Stimulated activated CD4-positive, alpha-beta T cell treated with anti-CD3 and anti-CD28 coated beads, Interleukin-4, amount 100 ng/mL, for 1 hour (primary cell): Measurements from ENCODE around the gene VPS13D.
"Not testable (repeated sequence)": the region's sequence is repeated elsewhere in the genome, so short reads cannot be mapped to it uniquely, and the experiment has no call there.

Experiments used
- DNase-seq: peaks from one replicate; pipeline ENCODE4 v3.0.0-alpha.2; 2020

The VPS13D gene

DNA sequence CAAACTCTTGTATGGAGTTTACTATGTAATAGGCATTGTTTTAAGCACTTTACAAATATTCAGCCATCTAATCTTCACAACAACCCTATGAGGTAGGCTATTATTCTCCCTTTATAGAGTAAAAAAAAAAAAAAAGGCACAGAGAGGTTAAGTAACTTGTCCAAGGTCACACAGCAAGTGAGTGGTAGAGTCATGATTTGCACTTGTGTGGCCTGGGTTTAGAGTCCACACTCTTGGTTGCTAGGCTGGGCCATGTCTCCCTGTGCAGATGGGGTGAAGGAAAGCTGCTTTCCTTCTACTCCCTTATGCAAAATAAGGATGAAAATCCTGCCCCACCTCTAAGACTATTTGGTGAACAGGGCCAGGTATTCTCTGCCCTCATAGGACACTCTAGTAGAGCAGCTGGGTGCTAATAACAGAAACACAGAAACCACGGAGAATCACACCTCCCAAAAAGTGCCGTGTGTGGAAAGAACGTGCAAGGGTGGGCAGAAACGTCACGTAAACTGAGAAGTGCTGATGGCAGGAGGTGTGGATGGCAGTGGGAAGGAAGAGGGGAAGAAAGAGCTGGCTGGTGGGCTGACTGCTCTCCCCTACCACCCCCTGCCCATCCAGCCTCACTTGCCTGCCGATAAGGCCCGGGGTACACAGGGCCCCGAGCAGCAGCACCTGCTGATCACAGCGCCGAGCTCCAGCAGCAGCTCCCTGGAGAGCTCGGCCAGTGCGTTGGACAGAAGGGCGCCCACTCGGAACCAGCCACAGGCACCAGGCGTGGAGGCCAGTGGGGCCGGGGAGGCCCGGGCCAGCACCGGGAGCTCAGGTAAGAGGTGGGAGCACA, 28.3 kb upstream of the VPS13D start:
- DNase-seq = no peak

DNA sequence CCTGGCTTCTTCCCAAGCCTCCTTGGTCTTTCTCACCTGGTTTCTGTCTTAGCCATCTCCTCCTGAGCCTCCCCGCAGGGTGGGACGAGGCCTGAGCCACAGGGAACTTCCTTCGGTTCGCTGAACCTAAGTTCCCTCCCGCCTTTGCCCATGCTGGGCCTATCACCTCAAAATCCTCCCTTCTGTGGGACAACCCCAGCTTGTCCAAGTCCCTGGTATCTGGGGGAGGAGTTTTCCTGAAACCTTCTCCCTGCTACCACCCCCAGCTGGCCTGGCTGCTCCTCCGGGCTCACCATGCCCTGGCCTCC, 27.7 kb upstream of the VPS13D start:
- no peak for DNase-seq

DNA sequence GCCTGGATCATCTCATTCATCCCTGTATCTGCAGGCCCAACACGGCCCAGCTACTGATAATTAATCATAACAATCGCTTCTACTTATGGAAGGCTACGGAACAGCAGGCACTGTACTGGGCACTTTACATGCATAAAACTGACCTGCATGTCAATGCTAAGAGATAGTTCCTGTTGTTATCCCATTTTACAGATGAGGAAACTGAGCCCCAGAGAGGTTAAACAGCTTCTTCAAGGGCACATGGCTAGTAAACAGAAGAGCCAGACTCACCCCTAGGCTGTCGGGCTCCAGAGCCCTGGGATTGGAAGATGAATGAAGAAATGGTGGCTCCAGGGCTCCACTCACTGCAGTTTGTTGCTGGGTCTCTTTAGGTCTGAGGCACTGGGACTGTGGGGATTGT, 27.3 kb upstream of the VPS13D start:
- no peak for DNase-seq

DNA sequence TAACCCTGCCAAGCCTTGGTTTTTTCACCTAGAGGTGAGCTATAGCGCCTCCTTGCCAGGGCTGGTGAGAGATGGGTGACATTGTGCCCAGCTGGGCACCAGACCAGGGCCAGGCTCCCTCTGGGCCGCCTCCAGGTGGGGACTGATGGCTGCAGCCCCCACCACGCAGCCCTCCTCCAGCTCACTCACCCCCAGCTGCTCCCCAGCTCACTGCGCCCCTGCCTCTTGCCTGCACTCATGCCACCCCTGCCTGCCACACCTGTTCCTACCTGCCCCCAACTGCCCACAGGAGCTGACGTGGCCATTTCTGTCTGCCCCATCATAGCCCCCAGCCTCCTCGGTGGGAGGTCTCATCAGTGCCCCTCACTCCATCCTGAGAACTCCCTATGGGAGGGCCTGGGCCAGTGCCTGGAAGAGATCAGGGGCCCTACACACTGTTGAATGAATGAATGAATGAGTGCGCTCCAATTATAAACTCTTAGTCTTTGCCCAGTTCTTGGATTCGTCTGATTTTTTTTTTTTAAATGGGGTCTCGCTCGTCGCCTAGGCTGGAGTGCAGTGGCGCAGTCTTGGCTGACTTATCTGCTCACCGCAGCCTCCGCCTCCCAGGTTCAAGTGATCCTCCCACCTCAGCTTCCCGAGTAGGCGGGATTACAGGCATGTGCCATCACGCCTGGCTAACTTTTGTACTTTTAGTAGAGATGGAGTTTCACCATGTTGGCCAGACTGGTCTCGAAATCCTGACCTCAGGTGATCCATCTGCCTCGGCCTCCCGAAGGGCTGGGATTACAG, 26.4 kb upstream of the VPS13D start:
- no peak for DNase-seq

DNA sequence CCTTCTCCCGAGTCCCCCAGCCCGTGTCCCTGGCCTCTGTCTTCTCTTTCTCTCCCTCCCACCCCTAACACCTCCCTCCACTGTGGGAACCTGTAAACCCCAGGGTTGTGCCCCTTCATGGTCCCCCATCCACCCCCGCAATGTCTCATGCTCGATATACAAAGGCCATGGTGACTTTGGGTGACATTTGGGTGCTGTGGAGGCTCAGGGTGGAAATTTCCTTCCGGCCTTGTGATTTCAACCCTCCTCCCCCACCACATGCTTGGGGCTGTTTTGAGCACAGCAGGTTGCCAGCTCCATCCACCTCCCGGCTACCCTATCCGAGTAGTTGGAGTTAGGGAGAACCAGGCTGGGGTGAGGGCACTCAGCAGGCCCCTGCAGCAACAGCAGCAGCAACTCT, 25.7 kb upstream of the VPS13D start:
- DNase-seq = peak; percentile 49

DNA sequence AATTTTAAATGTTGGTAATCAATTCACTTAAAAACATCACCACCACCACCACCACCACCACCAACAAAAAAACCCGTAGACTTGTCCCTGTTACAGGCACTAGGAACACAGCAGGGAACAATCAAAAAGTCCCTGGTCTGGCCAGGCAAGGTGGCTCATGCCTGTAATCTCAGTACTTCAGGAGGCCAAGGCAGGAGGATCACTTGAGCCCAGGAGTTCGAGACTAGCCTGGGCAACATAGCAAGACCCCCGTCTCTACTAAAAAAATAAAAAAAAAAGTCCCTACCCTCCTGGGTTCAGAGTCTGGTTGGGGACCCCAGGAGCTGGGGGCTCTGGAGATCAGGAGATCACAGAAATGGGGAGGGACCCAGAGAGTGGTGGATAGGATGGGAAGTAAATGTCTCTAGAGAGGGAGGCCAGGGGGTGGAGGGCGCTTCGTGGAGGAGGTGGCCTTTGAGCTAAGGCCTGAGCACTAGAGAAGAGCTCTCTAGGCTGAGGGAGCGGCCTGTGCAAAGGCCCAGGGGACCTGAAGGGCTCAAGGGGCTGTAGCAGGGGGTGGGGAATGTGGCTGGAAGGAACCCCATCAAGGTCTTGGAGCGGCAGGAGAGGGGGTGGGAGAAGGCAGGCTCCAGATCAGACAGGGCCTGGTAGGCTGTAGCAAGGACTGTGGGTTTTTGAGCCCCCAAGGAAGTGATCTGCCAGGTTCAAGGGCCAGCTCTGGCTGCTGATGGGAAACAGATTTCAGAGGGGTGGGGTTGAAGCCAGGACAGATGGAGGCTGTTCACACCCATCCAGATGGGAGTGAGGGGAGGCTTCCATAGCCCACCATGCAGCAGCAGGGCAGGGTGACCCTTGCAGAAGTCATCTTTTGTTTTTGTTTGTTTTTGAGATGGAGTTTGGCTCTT, 24.8 kb upstream of the VPS13D start:
- no peak for DNase-seq

DNA sequence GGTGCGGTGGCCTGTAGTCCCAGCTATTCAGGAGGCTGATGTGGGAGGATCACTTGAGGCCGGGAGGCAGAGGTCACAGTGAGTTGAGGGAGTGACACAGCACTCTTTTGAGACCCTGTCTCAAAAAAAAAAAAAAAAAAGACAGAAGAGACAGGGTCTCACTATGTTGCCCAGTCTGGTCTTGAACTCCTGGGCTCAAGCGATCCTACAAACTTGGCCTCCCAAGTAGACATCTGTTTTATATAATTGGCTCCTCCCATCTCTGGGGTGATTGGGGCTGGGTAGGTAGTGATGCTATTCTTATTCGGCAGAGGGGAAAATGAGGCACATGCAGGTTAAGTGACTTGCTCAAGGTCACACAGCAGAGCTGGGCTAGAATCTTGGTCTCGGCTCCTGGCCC, 23.6 kb upstream of the VPS13D start:
- DNase-seq = no peak

DNA sequence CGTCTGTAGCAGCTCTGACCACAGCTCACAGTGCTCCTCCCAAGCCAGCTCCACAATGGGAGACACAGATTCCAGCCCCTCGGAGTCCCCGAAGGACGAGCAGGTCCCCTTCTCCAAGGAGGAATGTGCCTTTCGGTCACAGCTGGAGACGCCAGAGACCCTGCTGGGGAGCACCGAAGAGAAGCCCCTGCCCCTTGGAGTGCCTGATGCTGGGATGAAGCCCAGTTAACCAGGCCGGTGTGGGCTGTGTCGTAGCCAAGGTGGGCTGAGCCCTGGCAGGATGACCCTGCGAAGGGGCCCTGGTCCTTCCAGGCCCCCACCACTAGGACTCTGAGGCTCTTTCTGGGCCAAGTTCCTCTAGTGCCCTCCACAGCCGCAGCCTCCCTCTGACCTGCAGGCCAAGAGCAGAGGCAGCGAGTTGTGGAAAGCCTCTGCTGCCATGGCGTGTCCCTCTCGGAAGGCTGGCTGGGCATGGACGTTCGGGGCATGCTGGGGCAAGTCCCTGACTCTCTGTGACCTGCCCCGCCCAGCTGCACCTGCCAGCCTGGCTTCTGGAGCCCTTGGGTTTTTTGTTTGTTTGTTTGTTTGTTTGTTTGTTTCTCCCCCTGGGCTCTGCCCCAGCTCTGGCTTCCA, 22.9 kb upstream of the VPS13D start:
- DNase-seq = no peak

DNA sequence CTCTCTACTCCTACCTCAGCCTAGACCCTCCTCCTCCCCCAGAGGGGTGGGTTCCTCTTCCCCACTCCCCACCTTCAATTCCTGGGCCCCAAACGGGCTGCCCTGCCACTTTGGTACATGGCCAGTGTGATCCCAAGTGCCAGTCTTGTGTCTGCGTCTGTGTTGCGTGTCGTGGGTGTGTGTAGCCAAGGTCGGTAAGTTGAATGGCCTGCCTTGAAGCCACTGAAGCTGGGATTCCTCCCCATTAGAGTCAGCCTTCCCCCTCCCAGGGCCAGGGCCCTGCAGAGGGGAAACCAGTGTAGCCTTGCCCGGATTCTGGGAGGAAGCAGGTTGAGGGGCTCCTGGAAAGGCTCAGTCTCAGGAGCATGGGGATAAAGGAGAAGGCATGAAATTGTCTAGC, 21.6 kb upstream of the VPS13D start:
- no peak for DNase-seq

DNA sequence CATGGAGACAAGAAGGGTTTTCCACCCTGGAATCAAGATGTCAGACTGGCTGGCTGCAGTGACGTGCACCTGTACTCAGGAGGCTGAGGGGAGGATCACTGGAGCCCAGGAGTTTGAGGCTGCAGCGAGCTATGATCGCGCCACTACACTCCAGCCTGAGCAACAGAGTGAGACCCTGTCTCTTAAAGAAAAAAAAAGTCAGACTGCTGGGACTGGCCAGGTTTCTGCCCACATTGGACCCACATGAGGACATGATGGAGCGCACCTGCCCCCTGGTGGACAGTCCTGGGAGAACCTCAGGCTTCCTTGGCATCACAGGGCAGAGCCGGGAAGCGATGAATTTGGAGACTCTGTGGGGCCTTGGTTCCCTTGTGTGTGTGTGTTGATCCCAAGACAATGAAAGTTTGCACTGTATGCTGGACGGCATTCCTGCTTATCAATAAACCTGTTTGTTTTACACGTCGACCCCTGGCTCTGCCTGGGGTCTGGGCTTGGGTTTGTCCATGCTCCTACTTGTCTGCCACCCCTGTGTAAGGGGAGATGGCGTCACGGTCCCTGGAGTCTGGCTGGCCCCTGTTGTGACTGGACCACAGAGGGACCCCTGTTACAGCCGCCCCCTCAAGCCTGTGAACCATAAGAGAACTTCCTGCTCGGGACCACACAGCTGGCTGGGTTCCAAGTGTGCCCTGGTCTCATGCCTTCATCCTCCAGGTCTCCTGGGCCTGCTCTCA, 20.9 kb upstream of the VPS13D start:
- DNase-seq = peak; percentile 88

DNA sequence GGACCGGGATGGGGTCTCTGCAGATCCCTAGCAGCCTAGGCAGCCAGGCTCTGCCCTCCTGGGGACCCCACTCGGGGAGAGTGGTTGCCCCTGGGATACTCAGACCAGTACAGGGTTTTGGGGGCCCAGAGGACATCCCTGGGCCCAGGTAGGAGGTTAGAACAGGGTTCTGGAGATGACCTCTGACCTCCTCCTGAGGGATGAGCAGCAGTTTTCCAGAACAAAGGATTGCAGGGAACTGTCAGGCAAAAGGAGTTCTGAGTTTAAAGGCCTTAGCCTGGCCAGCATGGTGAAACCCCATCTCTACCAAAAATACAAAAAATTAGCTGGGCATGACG, 20.4 kb upstream of the VPS13D start:
- DNase-seq = no peak

DNA sequence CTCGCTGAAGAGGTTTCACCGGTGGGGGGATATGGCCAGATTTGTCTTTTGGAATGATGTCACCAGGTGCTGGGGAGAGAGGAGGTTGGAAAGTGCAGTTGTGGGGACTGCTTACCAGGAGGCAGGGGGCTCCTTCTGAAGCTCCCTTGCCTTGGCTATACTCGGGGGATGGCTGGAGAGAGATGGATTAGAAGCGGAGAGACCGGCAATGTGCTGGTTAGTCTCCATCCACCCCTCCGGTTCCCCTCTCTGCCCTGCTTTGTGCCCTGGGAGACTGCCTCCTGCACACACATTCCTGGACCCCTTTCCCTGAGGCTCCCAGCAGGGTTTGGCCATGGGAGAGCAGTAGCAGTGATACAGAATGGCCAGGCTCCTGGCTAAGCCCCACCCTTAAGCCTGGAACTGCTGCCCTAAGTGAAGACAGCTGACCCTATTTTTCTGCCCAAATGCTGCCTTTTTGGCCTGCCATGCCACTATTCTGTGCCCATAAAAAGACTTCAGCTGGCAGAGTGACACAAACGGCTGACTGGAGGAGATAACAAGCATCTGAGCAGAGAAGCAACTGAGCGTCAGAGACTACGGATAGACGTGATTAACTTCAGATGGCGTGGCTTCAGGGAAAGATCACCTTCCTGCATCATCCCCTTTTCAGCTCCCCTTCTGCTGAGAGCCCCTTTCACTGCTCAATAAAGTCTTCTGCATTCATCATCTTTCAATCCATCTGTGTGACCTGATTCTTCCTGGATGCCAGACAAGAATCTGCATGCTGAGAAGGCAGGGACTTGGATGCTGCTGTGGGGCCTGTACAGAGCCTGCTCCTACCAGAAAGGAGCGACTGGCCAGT, 14.5 kb upstream of the VPS13D start:
- DNase-seq = no peak

DNA sequence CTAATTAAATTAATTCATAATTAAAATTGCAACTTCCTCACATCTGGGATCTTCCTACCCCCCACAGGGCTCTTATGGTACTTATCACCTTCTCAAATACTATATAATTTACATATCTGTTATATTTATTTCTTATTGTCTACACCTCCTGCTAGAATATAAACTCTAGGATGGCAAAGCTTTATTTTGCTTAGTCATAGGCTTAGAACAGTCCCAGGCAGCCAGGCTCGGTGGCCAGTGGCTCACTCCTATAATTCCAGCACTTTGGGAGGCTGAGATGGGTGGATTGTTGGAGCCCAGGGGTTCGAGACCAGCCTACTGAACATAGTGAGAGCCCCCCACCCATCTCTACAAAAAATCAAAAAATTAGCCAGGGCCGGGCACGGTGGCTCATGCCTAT, 10.0 kb upstream of the VPS13D start:
- no peak for DNase-seq

DNA sequence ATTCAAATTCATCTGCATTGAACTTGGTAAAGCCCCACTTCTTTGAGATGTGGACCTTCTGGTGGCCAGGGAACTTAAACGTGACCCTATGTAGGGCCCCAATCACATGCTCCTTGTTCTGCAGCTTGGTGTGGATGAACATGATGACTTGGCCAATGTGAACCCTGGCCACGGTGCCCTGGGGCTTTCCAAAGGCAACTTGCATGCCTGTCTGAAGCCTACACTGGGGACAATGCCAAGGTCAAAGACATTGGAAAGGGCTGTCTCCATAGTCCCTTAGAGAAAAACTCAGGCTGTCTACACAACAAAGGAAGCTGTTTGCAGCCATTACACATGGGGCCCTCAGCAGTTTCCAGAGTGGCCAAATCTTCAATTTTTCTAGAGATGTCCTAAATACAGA, 8.9 kb upstream of the VPS13D start:
- DNase-seq = no peak

DNA sequence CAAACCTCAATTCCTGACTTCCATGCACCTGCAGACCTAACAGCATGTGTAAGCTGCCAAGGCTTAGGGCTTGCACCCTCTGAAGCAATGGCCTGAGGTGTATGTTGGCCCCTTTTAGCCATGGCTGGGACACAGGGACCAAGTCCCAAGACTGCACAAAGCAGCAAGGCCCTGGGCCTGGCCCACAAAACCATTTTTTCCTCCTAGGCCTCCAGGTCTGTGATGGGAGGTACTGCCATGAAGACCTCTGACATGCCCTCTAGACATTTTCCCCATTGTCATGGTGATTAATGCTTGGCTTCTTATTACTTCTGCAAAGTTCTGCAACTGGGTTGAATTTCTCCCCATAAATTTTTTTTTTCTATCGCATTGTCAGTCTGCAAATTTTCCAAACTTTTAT, 7.1 kb upstream of the VPS13D start:
- DNase-seq = not testable (repeated sequence)

DNA sequence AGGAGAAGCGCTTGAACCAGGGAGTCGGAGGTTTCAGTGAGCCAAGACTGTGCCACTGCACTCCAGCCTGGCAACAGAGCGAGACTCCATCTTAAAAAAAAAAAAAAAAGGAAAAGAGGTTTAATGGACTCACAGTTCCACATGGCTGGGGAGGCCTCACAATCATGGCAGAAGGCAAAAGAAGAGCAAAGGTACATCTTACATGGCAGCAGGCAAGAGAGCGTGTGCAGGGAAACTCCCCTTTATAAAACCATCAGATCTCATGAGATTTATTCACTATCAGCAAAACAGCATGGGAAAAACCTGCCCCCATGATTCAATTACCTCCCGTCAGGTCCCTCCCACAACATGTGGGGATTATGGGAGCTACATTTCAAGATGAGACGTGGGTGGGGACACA, 5.7 kb upstream of the VPS13D start:
- DNase-seq = not testable (repeated sequence)

DNA sequence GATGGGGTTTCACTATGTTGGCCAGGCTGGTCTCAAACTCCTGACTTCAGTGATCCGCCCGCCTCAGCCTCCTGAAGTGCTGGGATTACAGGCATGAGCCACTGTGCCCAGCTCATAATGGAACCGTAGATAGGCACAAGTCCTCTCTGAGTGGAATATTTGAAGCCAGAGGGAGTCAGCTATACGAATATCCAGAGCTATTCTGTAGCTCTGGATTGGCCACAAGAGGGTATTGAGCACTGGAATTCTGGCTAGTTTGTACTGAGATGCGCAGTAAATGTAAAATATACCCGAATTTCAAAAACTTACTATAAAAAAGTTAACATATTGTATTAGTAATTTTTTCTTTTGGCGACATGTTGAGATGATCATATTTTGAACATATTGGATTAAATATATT, 851 bp upstream of the VPS13D start:
- DNase-seq = no peak

DNA sequence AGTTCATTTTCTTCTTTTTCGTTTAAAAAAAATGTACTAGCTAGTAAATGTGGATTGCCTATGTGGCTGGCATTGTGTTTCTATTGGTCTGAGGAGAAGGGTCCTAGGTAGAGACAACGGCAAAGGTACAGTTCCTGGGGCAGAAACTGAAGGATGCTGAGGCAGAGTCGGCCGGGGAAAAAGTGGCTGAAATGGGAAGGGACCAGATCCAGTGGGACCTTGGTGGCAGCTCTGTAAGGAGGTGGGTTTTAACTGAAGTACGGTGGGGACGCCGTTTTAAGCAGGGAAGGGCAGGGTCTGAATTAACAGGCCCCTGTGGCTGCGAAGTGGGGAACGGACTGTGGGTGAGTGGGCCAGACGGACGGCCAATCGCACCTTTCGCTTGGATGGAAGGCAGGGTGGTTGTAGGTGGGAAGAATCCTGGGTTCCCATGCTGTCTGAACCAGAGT, 420 bp upstream of the VPS13D start:
- no peak for DNase-seq

DNA sequence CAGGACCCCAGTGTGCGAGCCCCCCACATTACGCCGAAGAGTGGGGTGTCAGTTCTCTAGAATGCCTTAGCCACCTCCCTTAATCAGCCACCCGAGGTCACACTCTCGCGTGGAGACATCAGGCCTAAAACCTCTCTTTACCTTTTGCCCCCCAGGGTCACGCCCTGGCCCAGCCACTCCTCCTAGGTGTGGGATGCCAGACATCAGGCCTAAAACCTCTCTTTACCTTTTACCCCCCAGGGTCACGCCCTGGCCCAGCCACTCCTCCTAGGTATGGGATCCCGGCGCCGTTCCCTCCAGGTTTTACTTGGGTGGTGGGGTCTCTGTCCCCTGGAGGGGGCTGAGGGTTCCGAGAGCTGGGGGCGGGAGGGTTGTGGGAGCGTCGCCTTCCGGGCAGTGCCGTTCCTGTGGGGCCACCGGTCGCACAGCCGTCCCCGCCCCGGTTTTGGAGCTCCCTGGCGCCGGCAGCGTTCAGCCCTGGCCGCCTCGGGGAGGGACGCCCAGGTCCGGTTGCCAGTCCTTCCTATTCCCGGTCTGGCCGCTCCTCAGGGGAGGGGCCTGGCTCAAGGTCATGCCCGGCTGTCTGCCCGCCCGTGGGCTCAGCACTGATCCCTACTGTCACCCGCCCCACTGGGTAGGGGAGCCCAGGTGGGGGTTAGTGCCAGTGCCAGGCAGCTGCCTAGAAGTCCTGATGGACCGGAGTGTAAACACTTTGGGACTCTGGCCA, 882 bp downstream of the VPS13D start:
- DNase-seq = no peak

DNA sequence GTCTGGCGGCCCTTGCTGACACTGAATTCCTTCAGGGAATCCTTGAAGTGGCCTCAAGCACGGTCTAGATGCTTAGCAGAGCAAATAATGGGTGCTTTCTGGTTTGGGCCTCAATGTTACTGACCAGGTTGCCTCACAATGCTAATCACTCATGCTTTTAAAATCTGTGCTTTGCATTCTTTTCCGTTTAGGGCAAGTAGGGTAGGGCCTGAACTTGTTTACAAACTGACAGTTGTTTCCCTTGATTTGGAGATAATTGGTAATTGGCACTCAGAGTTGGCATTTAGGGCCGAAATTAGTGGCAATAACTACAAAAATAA, 1.4 kb downstream of the VPS13D start:
- no peak for DNase-seq

DNA sequence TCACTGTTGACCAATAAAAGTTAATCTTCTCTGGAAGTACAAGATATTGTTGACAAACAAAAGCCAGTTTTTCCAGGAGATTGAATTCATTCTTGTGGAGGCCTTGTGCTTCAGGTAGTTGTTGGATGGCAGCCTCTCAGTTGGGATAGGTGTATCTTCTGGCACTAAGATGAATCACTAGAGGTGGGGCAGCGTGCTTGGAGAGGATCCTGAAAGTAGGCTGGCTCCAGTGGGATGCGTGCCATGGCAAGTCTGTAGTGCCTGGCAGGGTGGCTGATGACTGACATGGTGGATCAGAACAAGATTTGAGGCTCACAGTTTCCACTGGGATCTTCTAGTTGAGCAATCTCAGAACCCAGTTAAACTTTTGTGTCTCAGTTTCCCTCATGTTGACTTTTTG, 2.4 kb downstream of the VPS13D start:
- no peak for DNase-seq
